SK-N-SH treated with all-trans-retinoic acid at 6 μM for 48 hours (cell line): ENCODE results near the gene BSDC1.

Source experiments
- BACH2 ChIP-seq: fragments of 250-450 bp; sonication (Bioruptor Pico); IDR thresholded peaks from 2 replicates; pipeline ENCODE4 v1.9.0; 2021; ENCODE audit warnings: mild to moderate bottlenecking, borderline replicate concordance
- CREB5 ChIP-seq: fragments of 250-450 bp; sonication (Bioruptor Pico); IDR thresholded peaks from 2 replicates; pipeline ENCODE4 v1.5.1; 2020; ENCODE audit warnings: low read depth, mild to moderate bottlenecking, moderate library complexity
- CSDC2 ChIP-seq: fragments of 250-450 bp; sonication (Bioruptor Pico); IDR thresholded peaks from 2 replicates; pipeline ENCODE4 v1.5.0; 2020; ENCODE audit warnings: mild to moderate bottlenecking, moderate library complexity
- CSRNP3 ChIP-seq: fragments of 250-450 bp; sonication (Bioruptor Pico); IDR thresholded peaks from 2 replicates; pipeline ENCODE4 v1.5.1; 2021; ENCODE audit warnings: mild to moderate bottlenecking, moderate library complexity
- ESRRG ChIP-seq: fragments of 250-450 bp; sonication (Bioruptor Pico); IDR thresholded peaks from 2 replicates; pipeline ENCODE4 v1.6.1; 2021; ENCODE audit warnings: mild to moderate bottlenecking
- PATZ1 ChIP-seq: fragments of 250-450 bp; sonication (Bioruptor Pico); IDR thresholded peaks from 2 replicates; pipeline ENCODE4 v1.8.0; 2020; ENCODE audit warnings: mild to moderate bottlenecking, moderate library complexity, borderline replicate concordance
- RARB ChIP-seq: fragments of 250-450 bp; sonication (Bioruptor Pico); IDR thresholded peaks from 2 replicates; pipeline ENCODE4 v1.8.0; 2021; ENCODE audit warnings: mild to moderate bottlenecking, moderate library complexity
- TOX ChIP-seq: fragments of 250-450 bp; sonication (Bioruptor Pico); IDR thresholded peaks from 2 replicates; pipeline ENCODE4 v1.8.0; 2021; ENCODE audit warnings: mild to moderate bottlenecking, moderate library complexity, borderline replicate concordance
- ZC3H10 ChIP-seq: fragments of 250-450 bp; sonication (Bioruptor Pico); IDR thresholded peaks from 2 replicates; pipeline ENCODE4 v1.5.1; 2021; ENCODE audit warnings: mild to moderate bottlenecking, moderate library complexity
- ZFP3 ChIP-seq: fragments of 250-450 bp; sonication (Bioruptor Pico); IDR thresholded peaks from 2 replicates; pipeline ENCODE4 v1.5.0; 2020; ENCODE audit warnings: mild to moderate bottlenecking, moderate library complexity
- ZFP30 ChIP-seq: fragments of 450-650 bp; formaldehyde crosslinking; IDR thresholded peaks from 2 replicates; pipeline ENCODE4 v1.5.0; 2022; ENCODE audit warnings: mild to moderate bottlenecking, moderate library complexity
- ZNF8 ChIP-seq: fragments of 450-650 bp; formaldehyde crosslinking; IDR thresholded peaks from 2 replicates; pipeline ENCODE4 v1.5.0; 2020; ENCODE audit warnings: mild to moderate bottlenecking, moderate library complexity

- TF ChIP-seq RARB = no peak
- no peak for TF ChIP-seq CSDC2 (CRISPR knock-in tag)
- TF ChIP-seq PATZ1 = no peak
- TF ChIP-seq ESRRG = no peak
- TF ChIP-seq TOX (CRISPR knock-in tag) = no peak
- no peak for TF ChIP-seq ZFP3 (CRISPR knock-in tag)
- TF ChIP-seq CSRNP3 (CRISPR knock-in tag) = no peak
- no peak for TF ChIP-seq BACH2
- no peak for TF ChIP-seq ZNF8 (CRISPR knock-in tag)
- TF ChIP-seq ZFP30 (CRISPR knock-in tag) = no peak
- no peak for TF ChIP-seq ZC3H10
- TF ChIP-seq CREB5 = no peak
Observed at GRCh38 chr1:32393136-32393535, 1.1 kb downstream of the BSDC1 start.
